GM21390 (cell line): ENCODE results near the gene RASGEF1B.
"Not testable (repeated sequence)": the region's sequence is repeated elsewhere in the genome, so short reads cannot be mapped to it uniquely, and the experiment has no call there.

Source experiments
- ATAC-seq: cut with Tn5 transposase; IDR thresholded peaks from one replicate; pipeline ENCODE4 v1.9.1; 2021; ENCODE audit not compliant: unreplicated experiment

RASGEF1B gene

GRCh38 chr4:81498551-81499099, 26.9 kb upstream of the RASGEF1B start:
- ATAC-seq: no peak

- no peak for ATAC-seq
These were observed 26.3 kb upstream of the RASGEF1B start for GRCh38 chr4:81498046-81498445.

GRCh38 chr4:81495345-81495744, 23.6 kb upstream of the RASGEF1B start:
- no peak for ATAC-seq

- ATAC-seq: peak; percentile 75
These were observed 22.3 kb upstream of the RASGEF1B start for GRCh38 chr4:81494031-81494431.

GRCh38 chr4:81492606-81493230, 21.0 kb upstream of the RASGEF1B start:
- no peak for ATAC-seq

GRCh38 chr4:81491943-81492342, 20.2 kb upstream of the RASGEF1B start:
- ATAC-seq: peak; percentile 47

GRCh38 chr4:81490403-81491160, 18.9 kb upstream of the RASGEF1B start:
- no peak for ATAC-seq

- no peak for ATAC-seq
These were observed 14.8 kb upstream of the RASGEF1B start for GRCh38 chr4:81486502-81486901.

- ATAC-seq: no peak
These were observed 13.7 kb upstream of the RASGEF1B start for GRCh38 chr4:81485310-81485980.

GRCh38 chr4:81482326-81482725, 10.6 kb upstream of the RASGEF1B start:
- ATAC-seq: no peak

- ATAC-seq: no peak
These were observed 9.4 kb upstream of the RASGEF1B start for GRCh38 chr4:81481151-81481550.

- ATAC-seq: not testable (repeated sequence)
These were observed 7.9 kb upstream of the RASGEF1B start for GRCh38 chr4:81479573-81479972.

GRCh38 chr4:81473331-81474265, 1.9 kb upstream of the RASGEF1B start:
- not testable (repeated sequence) for ATAC-seq

- peak; percentile 47 for ATAC-seq
These were observed 825 bp upstream of the RASGEF1B start for GRCh38 chr4:81472281-81473182.

GRCh38 chr4:81471298-81471587, 464 bp downstream of the RASGEF1B start:
- no peak for ATAC-seq

- ATAC-seq: no peak
These were observed 1.0 kb downstream of the RASGEF1B start for GRCh38 chr4:81470456-81471297.

GRCh38 chr4:81469781-81470455, 1.8 kb downstream of the RASGEF1B start:
- ATAC-seq: no peak

- no peak for ATAC-seq
These were observed 3.0 kb downstream of the RASGEF1B start for GRCh38 chr4:81468678-81469077.

GRCh38 chr4:81467672-81467964, 4.1 kb downstream of the RASGEF1B start:
- no peak for ATAC-seq
